GM12878 (cell line): Measurements from ENCODE around the gene KRT37.

Experiments used
- MYC ChIP-seq: IDR thresholded peaks from 2 replicates; pipeline ENCODE4 v1.6.1; 2011; ENCODE audit warnings: mild to moderate bottlenecking, low read length, moderate library complexity, inconsistent platforms; ENCODE audit not compliant: insufficient read depth, insufficient replicate concordance, insufficient read length, severe bottlenecking
- POLR2A ChIP-seq: IDR thresholded peaks from 2 replicates; pipeline ENCODE4 v1.6.1; 2011; ENCODE audit warnings: low read depth, mild to moderate bottlenecking, low read length
- POU2F2 ChIP-seq: IDR thresholded peaks from 3 replicates; pipeline ENCODE4 v1.6.1; 2011; ENCODE audit warnings: low read depth, mild to moderate bottlenecking, low read length, borderline replicate concordance
- SPI1 ChIP-seq: IDR thresholded peaks from 2 replicates; pipeline ENCODE4 v1.6.1; 2011; ENCODE audit warnings: low read depth, mild to moderate bottlenecking, low read length, moderate library complexity, borderline replicate concordance; ENCODE audit not compliant: insufficient read depth
- ZSCAN29 ChIP-seq: fragments of 450-650 bp; IDR thresholded peaks from 2 replicates; pipeline ENCODE4 v1.6.1; 2017; ENCODE audit warnings: mild to moderate bottlenecking, moderate library complexity
- TF ChIP-seq, protein P1 (sequence below), 3 experiments: IDR thresholded peaks in 2 of 3; conservative IDR thresholded peaks in 1 of 3; 2 replicates each; pipeline ENCODE4 v1.5.1; 2011; ENCODE audit warnings: low read depth in 3 of 3, low read length in 3 of 3, mild to moderate bottlenecking in 3 of 3, control low read depth in 2 of 3, moderate library complexity in 2 of 3, inconsistent platforms in 1 of 3, mixed read lengths in 1 of 3; ENCODE audit not compliant: control insufficient read depth in 2 of 3, insufficient read depth in 1 of 3; ENCODE audit errors: extremely low read depth in 1 of 3

DNA sequence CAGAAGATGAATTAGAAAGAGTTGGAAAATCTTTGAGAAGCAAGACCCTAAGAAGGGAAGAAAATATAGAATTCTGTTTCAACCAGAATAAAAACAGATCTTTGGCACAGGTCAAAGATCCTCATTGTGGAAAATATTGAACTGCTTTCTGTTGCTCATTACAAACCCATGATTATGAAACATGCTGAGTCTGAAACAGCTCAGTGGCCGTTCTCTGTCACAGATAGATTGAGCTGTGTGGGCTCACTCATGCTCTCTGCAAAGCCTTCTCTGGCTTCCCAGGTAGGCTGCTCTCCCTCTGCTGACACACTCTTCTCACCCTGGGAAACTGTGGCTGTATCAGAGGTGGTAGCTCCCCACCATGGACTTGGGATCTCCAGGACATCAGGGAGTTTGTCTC, 19.8 kb upstream of the KRT37 start:
- TF ChIP-seq MYC (no peak), POLR2A (no peak), ZSCAN29 (no peak), SPI1 (no peak), POU2F2 (no peak)
- TF ChIP-seq, protein P1, sequence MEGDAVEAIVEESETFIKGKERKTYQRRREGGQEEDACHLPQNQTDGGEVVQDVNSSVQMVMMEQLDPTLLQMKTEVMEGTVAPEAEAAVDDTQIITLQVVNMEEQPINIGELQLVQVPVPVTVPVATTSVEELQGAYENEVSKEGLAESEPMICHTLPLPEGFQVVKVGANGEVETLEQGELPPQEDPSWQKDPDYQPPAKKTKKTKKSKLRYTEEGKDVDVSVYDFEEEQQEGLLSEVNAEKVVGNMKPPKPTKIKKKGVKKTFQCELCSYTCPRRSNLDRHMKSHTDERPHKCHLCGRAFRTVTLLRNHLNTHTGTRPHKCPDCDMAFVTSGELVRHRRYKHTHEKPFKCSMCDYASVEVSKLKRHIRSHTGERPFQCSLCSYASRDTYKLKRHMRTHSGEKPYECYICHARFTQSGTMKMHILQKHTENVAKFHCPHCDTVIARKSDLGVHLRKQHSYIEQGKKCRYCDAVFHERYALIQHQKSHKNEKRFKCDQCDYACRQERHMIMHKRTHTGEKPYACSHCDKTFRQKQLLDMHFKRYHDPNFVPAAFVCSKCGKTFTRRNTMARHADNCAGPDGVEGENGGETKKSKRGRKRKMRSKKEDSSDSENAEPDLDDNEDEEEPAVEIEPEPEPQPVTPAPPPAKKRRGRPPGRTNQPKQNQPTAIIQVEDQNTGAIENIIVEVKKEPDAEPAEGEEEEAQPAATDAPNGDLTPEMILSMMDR (IDR thresholded peaks at IDR 0.05 in 2 of 3, conservative IDR thresholded peaks at IDR 0.05 in 1 of 3; ENCODE audit: control insufficient read depth in 2 of 3, extremely low read depth in 1 of 3, insufficient read depth in 1 of 3, low read depth in 3 of 3, low read length in 3 of 3): no peak
